Stimulated activated CD4-positive, alpha-beta T cell treated with anti-CD3 and anti-CD28 coated beads, Interleukin-1b, Interleukin-23, amount 100 ng/mL, for 4 hours (primary cell): ENCODE measurements around the gene USP32.

Experiments used
- DNase-seq, 2 donors: peaks; one replicate each; pipeline ENCODE4 v3.0.0-alpha.2; 2020; ENCODE audit warnings: low read depth in 2 of 2

The USP32 gene

DNA sequence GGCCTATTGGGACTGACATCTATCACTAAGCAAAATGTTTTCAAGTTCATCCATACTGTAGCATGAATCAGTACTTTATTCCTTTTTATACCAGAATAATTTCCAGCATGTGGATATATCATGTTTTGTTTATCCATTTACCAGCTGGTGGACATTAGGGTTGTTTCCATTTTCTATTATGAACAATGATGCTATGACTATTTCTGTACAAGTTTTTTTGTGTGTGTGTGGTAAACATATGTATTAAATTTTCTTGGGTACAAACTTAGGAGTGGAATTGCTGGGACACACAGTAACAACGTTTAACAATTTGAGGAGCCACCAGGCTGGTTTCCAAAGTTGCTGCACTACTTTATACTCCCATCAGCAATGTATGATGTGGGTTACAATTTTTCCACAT lies 91.0 kb downstream of the USP32 start:
- DNase-seq, result no peak

DNA sequence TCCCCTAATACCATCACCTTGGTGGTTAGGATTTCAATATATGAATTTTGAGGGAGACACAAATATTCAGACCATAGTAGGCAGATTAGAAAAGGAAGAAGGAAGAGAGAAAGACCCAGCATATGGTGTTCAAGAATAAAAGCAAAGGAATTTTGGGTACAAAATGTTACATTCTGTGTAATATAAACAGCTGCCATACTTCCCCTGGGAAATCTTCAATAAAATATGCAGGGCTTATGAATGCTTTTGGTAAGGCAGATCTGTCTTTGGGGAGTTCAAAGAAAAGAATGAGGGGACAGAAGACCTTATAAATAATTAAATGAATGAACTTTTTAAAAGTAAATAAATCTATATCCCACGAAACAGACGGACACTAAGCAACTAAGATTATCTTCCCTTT lies 91.9 kb downstream of the USP32 start:
- no peak for DNase-seq

DNA sequence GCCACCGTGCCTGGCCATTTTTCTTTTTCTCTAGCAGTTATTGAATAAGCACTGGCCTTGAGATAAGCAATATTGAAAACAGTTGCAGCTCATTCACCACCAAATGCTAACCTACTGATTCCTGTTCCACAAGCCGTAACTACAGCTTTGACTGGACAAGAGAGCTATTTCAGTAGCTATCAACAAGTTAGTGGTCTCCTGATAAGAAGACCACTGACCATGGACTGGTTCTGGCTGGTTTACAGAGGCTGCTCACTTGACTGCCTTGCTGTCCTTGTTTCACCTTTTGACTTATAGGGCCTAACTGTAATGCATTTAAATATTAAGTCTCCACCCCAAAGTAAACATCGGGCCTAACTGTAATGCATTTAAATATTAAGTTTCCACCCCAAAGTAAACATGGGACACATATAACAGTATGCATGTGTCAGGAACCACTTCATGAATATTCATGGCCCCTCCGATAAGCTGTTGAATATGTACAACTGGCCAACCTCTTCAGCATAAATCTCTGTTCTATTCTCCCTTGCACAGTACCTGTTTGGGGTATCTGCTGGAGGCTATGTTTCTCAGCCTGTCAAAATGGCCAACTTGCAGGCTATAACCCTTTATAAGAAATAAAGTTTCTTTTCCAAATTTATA lies 94.1 kb downstream of the USP32 start:
- no peak for DNase-seq

DNA sequence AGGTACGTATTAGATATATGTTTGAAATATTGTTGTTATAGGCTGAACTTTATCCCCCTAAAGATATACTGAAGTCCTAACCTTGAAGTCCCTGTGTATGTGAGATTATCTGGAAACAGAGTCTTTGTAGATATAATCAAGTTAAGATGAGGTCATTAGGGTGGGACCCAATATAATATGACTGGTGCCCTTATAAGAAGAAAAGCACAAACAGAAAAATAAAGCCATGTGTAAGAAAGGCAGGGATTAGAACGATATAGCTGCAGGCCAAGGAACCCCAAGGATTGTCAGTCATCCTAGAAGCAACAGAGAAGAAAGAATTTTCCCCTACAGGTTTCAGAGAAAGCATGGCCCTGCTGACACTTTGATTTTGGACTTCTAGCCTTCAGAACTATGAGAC lies 95.8 kb downstream of the USP32 start:
- DNase-seq, result no peak

DNA sequence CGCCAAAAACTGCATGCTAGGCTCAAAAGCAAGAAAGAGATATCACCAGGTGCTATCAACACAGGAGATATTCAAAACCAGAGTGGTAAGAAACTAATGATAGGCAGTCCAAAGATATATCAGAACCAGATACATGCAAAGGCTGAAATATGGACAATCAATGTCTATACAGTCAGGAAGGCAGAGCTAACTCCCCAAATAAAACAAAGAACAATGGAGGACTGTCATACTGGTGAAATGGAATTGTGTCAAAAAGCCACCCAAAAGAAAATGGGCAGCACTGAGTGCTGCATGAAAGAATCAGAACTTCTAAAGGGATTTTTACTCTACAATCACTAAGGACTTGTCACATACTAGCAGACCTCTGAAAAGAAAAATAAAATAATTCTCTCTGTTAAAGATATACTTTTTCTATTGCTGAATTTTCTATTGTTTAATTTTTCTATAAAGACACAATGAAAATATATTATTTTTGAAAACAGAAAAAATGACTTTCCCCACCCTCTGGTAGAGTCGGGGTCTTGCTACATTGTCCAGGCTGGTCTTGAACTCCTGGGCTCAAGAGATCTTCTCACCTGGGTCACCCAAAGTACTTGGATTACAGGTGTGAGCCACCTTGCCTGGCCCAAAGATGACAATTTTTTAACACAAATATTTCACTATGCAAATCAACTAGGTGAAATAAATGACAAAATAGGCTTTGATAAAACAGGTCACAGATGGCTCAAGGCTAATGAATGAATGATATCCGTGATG lies 98.2 kb downstream of the USP32 start:
- DNase-seq, result no peak

DNA sequence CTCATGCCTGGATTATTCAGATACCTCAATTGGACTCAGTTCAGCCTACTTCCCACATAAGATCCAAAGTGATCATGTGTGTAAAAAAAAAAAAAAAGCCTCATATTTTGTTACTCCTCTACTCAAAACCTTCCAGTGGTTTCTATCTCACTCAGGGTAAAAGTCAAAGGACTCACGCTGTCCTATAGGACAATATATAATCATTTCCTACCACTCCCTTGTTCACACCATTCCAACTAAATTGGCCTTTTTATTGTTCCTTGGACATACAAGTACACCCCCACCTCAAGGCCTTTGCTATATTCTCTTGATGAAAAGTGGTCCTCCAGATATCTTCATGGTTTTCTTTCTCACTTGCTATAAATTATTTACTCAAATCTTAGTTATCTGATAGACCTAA lies 99.2 kb downstream of the USP32 start:
- no peak for DNase-seq

DNA sequence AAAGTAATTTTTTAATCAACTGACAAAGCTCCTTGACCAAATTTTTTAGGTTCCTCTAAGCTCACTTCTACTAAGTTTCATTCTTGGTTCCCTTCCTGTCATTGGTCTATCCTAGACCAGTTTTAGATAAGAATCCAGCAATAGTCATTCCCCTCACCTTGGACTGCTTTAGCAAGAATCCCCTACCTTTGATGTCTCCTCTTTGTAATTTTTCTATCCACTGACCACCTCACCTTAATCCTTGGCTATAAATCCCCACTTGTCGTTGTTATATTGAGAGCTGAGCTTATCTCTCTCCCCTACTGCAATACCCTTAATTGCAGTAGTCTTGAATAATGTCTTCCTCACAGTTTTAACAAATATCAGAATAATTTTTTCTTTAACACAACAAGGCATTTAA lies 107.2 kb downstream of the USP32 start:
- DNase-seq, result no peak

DNA sequence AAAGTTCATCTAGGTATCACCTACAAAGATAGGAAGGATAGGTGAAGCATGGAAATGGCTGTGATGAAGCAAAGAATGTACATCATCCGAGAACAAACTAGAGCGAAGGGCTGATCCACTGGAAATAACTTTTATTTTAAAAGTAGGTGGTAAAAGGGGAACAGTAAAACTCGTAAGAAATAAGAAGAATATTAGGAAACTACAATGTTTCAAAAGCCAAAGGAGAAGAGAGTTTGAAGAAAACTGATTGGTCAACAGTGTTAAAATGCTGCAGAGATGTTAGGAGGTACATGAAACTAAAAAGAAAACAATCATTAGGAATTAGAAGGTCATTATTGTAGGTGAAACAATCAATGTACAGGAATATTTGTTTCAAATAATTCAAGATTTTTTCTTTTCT lies 108.1 kb downstream of the USP32 start:
- DNase-seq, result no peak

DNA sequence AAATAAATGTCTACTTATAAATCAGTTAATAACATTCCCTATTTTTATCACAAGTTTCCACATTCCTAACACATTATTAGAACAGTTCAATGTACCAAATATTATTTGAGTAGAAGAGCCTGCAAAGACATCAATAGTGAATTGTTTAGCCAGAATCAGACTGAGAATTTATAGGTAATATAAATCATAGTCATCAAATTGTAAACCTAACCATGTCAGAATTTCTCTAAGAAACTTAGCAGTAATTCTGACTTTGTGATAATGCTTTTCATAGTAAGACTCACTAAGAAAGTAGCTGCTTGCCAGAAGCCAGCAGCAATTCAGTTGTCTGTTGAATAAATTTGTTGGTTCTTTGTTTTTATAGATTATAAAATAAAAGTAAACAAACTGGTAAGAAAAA lies 111.3 kb downstream of the USP32 start:
- DNase-seq, result no peak

DNA sequence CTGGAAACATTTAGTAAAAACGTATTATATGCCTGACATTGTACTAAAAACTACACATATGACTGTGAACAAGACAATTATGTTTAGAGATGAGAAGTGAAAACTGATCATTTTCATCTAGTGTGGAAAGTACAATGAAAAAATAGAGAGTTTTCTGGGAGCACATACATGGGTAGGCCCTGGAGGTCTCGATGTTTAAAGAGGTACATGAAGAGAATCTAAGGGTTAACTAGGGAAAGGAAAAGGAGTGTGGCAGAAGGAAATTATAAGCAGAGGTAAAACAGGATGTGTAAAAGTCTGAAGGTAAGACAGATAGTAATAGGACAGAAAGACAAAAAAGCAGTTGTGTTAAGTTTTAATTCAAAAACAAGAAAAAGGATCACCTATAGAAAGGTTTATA lies 113.7 kb downstream of the USP32 start:
- DNase-seq, result no peak

DNA sequence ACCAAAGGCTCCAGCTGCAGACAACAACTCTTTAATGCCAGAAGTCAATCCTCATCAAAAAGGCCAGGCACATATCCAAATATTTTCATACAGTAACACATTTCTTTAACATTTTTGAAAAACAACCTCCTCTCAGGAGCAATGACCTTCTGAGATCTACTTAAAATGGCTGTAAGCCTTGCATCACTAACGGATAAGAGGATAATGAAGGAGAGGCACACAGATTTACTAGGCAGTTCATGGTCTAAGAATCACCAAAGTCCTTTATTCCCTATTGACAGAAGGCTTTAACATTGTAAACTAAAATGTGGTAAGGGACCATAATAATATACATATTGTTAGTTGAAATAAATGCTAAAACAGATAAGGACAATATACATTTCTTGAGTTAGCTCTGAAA lies 114.7 kb downstream of the USP32 start:
- DNase-seq, result no peak

DNA sequence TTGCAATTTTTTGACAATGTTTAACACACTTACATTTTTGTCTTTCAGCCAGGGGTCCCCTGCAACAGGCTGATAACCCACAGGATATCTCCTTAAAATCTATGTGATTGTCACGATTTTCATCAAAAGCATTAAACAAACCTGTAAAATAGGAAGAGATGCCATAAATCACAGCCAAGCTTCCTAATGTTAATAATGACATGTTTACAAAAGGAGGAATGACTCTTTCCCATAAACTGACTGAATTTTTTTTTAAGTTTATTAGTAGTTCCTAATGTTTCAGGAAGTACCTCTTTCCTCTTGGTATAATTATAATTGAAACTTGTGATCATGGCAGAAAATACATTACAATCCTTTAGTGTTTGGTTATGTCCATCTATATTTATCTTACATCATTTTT lies 122.5 kb downstream of the USP32 start:
- no peak for DNase-seq

DNA sequence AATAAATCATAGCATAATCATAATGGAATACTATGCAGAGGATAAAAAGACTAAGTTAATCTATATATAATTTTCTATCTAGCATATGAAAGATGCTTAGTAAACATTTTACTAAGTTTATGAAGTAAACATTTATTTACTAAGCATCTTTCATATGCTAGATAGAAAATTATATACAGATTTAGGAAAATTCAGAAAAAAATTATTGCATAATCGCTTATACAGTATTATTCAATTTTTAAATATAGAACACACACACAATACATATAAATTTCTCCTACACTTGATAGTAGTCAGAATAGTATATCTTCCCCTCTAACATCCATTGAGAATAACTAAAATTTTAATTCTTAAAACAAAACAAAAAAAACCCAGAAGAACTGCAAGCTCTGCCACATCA lies 131.4 kb downstream of the USP32 start:
- DNase-seq, result no peak

DNA sequence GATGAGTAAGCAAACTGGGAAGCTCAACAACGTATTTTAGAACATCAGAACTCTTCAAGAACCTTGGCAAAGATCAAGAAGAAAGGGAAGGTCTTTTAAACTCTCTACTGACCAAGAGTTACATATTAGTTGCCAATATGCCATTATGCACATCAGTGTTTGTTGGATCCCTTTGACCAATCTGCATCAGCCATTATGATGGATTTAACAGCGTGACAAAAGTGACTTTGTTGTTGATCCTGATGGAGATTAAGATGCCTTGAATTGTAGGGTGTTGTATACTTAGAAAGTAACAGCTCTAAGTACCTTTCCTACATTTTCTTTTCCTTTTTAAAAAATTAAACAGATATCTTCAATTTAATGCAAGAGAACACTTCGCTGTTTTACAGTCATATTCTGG lies 133.6 kb downstream of the USP32 start:
- no peak for DNase-seq

DNA sequence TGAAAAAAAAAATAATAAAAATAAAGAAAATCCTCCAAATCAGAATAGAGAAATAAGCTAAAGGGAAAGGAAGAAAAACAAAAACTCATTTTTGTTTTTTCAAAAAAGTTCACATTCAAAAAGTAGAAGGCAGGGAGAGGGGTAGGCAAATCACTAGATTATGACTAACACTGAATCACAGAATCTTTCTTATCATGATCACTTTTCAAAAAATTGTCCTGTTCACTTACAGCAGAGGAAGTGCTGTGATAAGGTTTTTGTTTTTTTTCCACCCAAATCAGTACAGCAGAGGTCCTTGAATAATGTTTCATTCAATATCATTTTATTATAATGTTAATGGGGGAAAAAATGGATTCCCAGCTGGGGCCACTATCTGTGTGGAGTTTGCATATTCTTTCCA lies 135.8 kb downstream of the USP32 start:
- no peak for DNase-seq

DNA sequence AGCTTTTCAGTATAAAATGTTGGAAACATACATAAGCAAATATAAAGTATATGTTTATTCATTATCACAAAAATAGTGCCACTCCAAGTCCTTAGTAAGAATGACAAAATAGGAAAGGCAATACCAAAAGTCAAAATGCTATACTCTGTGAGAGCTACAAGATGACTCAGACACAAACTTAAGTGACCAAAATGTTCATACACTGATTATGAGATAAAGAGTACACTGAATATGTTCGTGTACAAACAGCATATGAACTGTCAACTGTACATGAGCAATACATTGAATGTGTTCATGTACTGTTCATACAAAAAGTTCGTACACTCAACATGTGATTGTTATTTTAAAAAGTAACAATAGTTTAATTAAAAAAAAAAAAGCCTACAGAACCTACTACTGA lies 138.9 kb downstream of the USP32 start:
- DNase-seq, result no peak

DNA sequence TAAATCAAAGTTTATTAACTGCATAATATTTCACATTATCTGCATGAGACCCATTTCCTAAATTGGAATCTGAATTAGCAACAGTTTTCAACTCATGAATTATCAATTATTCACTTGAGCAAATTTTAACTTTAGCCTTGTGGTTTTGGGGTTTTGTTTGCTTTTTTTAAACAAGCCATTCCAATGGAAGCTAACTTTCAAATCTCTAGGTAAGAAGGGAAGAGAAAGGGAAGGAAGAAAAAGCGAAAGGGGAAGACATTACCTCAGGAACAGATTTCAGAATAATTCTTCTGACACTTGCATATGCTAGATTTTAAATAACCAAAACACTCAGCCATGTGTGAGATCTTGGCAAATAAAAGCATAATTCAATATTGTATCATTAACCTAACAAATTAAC lies 139.5 kb downstream of the USP32 start:
- no peak for DNase-seq

DNA sequence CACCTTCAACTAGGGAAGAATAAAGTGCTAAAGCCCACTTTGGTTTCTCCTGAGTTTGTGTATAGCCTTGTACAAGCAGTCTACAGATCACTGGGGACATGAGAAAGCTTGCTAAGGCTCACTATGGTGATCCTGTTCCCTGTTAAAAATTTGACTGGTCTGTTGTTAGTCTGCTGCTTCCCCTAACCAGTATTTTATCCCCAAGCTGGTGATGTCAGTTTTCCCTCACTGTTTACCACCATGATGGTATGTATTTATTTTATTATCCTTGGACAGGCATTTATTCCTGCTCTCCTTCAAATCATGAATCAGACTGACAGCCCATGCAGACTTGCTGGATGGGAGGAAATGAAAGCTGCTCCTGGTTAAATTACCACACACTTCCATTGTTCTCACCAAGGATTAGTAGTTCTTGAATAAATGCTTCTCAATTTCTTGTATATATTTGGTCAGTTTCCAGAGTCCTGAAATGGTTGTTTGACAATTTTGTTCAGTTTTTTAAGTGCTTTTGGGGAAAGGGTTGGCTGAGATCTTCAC lies 142.6 kb downstream of the USP32 start:
- DNase-seq, result no peak

DNA sequence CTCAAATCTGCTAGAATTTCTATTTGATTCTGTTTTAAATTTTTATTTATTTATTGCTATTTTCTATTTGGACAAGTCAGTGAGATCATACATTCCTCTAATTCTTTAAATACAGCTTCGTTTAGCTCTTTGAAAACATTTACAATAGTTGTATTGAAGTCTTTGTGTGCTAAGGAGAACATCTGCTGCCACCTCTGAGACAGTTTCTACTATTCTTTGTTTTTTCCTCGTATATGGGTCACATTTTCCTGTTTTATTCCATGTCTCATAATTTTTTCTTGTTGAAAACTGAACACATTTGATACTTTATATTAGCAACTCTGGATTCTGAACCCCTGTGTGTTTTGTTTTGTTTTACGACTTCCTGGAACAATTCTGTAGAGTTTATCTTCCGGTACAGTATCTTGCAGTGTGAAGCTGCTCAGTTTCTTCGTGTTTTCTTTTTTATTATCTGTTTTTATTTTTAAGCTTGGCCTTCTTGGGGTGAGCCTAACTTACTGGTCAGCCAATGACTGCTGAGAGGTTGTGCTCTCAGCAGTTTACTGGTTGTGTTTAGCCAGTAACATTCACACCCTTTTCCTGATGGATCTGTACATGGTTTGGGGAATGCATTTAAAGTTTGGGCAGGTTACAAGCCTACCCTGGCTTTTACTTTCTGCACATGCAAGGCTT lies 143.2 kb downstream of the USP32 start:
- DNase-seq, result no peak

DNA sequence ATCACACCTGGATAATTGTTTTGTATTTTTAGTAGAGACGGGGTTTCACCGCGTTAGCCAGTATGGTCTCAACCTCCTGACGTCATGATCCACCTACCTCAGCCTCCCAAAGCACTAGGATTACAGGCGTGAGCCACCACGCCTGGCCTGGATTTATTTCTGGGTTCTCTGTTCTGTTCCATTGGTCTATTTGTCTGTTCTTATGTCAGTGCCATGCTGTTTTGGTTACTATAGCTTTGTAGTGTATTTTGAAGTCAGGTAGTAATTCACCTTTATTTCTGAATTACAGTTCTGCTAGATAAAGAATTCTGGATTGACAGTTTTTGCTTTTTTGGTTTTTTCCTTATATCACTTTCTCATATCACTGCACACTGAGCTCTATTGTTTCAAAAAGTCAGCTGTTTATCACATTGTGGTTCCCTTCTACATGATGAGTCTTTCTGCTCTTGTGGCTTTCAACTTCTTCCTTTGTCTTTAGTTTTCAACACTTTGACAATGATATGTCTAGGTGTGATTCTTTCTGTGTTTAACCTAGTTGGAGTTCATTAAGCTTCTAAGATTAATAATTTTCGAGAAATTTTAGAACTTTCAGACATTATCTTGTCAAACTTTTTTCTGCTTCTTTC lies 144.0 kb downstream of the USP32 start:
- no peak for DNase-seq

DNA sequence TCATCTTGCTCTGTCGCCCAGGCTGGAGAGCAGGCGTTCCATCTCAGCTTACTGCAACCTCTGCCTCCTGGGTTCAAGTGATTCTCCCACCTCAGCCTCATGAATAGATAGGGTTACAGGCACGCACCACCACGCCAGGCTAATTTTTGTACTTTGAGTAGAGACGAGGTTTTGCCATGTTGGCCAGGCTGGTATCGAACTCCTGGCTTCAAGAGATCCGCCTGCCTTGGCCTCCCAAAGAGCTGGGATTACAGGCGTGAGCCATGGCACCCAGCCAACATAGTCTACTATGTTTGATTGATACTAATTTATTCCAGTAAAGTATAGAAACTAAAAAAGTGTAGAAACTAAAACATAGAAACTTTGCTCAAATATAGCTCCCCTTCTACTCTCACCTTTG lies 147.3 kb downstream of the USP32 start:
- DNase-seq, result no peak

DNA sequence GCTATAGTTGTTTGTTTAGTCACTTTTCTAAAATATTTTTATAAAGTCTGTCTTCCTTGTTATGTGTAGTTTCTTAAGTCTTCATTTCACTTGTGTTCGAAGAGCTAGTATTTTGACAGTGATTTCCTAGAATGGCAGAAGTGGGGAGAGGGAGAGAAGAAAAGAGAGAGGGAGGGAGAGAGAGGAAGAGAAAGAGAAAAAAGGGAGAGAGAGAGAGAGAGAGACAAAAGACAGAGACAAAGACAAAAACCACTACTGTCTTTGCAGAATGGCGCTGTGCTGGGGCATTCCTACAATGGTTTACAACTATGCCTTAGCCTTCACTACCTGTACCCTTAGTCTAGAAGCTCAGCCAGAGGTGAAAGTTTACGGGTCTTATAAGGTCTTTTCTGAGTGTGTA lies 151.6 kb downstream of the USP32 start:
- DNase-seq, result no peak

DNA sequence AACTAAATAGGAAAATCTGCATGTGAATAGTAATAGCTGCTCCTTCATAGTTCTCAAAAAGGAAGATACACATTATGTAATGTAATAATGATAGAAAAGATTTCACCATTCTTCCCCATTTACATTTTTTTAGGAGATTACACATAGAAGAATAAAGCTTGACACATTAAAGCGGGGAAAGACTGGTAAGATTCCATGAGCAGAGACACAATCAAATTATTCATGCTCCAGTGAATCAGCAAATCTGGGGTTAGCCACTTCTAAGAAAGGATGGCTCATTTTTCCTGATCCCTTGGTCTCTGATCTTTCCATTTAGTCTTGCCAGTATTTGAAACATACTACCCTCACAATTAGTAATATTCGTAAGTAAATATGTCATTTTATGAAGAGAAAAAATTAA lies 160.2 kb downstream of the USP32 start:
- no peak for DNase-seq
